ENCODE data around the gene AHRR. TPM values are rescaled to one million over a fixed set of nuclear protein-coding genes. Genes with fewer than 3 reads are reported as not detected.
A peak's percentile ranks its signal among the peaks of the same experiment; 100 is the strongest.

AHRR gene
- total RNA-seq, 1 donor from 2014 or later, result 2.0 TPM

GRCh38 chr5:435156-435790 lies 113.8 kb downstream of the AHRR start:
- H3K4me1 Mint-ChIP-seq (ENCODE audit: low read depth, unreplicated experiment), result no peaks in the 10 kb centered on the region
- peaks cover 9% of the 10 kb centered on the region for H3K27me3 Mint-ChIP-seq (ENCODE audit: unreplicated experiment)
- no peaks in the 10 kb centered on the region for H3K36me3 Mint-ChIP-seq (ENCODE audit: unreplicated experiment)
- H3K4me3 Mint-ChIP-seq (ENCODE audit: unreplicated experiment), result no peak overlapping the region
- DNase-seq, result no peak
- TF ChIP-seq CTCF (IDR thresholded peaks at IDR 0.05; ENCODE audit: partially characterized antibody, unreplicated experiment), result no peak
- H3K9me3 Mint-ChIP-seq (ENCODE audit: unreplicated experiment), result peaks cover 2% of the 10 kb centered on the region
- H3K27ac Mint-ChIP-seq (ENCODE audit: unreplicated experiment), result no peak overlapping the region

DNA sequence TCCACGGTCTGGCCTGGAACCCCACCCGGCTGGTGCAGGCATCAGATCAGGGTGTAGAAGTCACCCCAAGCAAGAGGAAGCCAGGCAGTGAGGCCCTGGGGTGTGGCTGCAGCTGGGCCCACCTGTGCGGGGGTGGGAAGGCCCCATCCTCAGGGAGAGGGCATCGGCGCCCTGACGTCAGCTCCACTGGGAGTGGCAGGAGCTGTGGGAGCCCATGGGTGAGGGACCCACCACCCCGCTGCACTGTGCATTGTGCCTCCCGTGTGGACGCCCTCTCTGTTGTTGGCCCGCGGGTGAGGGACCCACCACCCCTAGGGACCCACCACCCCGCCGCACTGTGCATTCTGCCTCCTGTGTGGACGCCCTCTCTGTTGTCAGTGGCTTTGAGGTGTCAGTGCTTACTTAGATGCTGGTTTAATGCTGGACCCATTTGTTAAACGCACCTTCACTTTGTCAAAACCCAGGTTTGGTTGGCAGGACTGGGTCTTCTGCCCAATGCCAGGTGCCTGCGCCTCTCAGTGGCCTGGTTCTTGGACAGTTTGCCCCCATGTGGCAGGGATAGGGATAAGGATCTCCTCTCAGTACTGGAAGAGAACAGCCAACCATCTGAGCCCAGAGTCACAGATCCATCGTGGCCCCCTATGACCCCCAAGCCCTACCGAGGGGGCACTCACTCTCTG lies 114.6 kb downstream of the AHRR start:
- no peaks in the 10 kb centered on the region for H3K36me3 Mint-ChIP-seq (ENCODE audit: unreplicated experiment)
- peaks cover 2% of the 10 kb centered on the region for H3K9me3 Mint-ChIP-seq (ENCODE audit: unreplicated experiment)
- H3K27me3 Mint-ChIP-seq (ENCODE audit: unreplicated experiment), result peaks cover 9% of the 10 kb centered on the region
- no peaks in the 10 kb centered on the region for H3K4me1 Mint-ChIP-seq (ENCODE audit: low read depth, unreplicated experiment)
- H3K27ac Mint-ChIP-seq (ENCODE audit: unreplicated experiment), result no peak overlapping the region
- H3K4me3 Mint-ChIP-seq (ENCODE audit: unreplicated experiment), result no peak overlapping the region
- TF ChIP-seq CTCF (IDR thresholded peaks at IDR 0.05; ENCODE audit: partially characterized antibody, unreplicated experiment), result no peak
- DNase-seq, result peak; percentile 24

GRCh38 chr5:436641-436975 lies 115.1 kb downstream of the AHRR start:
- peaks cover 9% of the 10 kb centered on the region for H3K27me3 Mint-ChIP-seq (ENCODE audit: unreplicated experiment)
- no peak for DNase-seq
- no peak overlapping the region for H3K4me3 Mint-ChIP-seq (ENCODE audit: unreplicated experiment)
- H3K36me3 Mint-ChIP-seq (ENCODE audit: unreplicated experiment), result no peaks in the 10 kb centered on the region
- H3K27ac Mint-ChIP-seq (ENCODE audit: unreplicated experiment), result no peak overlapping the region
- no peaks in the 10 kb centered on the region for H3K4me1 Mint-ChIP-seq (ENCODE audit: low read depth, unreplicated experiment)
- peaks cover 2% of the 10 kb centered on the region for H3K9me3 Mint-ChIP-seq (ENCODE audit: unreplicated experiment)
- no peak for TF ChIP-seq CTCF (IDR thresholded peaks at IDR 0.05; ENCODE audit: partially characterized antibody, unreplicated experiment)

- DNase-seq, result peak; percentile 6
- Mint-ChIP-seq H3K4me1 (ENCODE audit: low read depth, unreplicated experiment) (no peaks in the 10 kb centered on the region), H3K36me3 (ENCODE audit: unreplicated experiment) (no peaks in the 10 kb centered on the region), H3K27me3 (ENCODE audit: unreplicated experiment) (peaks cover 11% of the 10 kb centered on the region), H3K9me3 (ENCODE audit: unreplicated experiment) (peaks cover 2% of the 10 kb centered on the region), H3K27ac (ENCODE audit: unreplicated experiment) (no peak overlapping the region), H3K4me3 (ENCODE audit: unreplicated experiment) (no peak overlapping the region)
- TF ChIP-seq CTCF (IDR thresholded peaks at IDR 0.05; ENCODE audit: partially characterized antibody, unreplicated experiment), result no peak
Observed at GRCh38 chr5:437281-437771, 115.8 kb downstream of the AHRR start.

DNA sequence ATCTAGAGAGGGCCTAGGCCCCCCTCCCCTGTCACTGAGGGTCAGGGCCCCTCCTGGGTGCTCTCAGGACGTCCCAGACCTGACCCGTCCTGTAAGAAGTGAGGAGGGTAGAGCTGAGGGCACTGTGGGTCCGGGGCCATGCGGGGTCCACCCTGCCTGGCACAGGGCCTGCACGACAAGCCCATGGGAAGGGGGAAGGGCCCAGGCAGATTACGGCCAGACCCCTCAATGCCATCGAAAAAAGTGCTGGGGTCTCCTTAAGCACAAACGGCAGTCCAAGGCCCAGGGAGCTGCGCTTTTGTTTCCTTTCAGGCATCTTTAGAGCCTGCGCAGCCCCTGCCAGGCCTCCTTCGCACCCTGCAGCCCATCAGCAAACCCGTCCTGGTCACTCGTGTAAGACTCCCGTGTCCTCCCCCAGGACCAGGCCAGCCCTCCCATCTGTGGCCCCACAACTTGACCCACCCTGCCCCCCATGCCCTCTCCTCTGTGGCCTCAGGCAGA lies 117.0 kb downstream of the AHRR start:
- Mint-ChIP-seq H3K4me3 (ENCODE audit: unreplicated experiment) (no peak overlapping the region), H3K9me3 (ENCODE audit: unreplicated experiment) (peaks cover 2% of the 10 kb centered on the region), H3K36me3 (ENCODE audit: unreplicated experiment) (no peaks in the 10 kb centered on the region), H3K27me3 (ENCODE audit: unreplicated experiment) (peaks cover 8% of the 10 kb centered on the region), H3K27ac (ENCODE audit: unreplicated experiment) (no peak overlapping the region), H3K4me1 (ENCODE audit: low read depth, unreplicated experiment) (no peaks in the 10 kb centered on the region)
- peak; percentile 8 for DNase-seq
- no peak for TF ChIP-seq CTCF (IDR thresholded peaks at IDR 0.05; ENCODE audit: partially characterized antibody, unreplicated experiment)

Measured in glutamatergic neuron (in vitro differentiated cells).